ENCODE data around the gene AGBL3.
A peak's percentile ranks its signal among the peaks of the same experiment; 100 is the strongest.

- no peak for TF ChIP-seq CTCF (IDR thresholded peaks at IDR 0.05)
- TF ChIP-seq, protein P1, sequence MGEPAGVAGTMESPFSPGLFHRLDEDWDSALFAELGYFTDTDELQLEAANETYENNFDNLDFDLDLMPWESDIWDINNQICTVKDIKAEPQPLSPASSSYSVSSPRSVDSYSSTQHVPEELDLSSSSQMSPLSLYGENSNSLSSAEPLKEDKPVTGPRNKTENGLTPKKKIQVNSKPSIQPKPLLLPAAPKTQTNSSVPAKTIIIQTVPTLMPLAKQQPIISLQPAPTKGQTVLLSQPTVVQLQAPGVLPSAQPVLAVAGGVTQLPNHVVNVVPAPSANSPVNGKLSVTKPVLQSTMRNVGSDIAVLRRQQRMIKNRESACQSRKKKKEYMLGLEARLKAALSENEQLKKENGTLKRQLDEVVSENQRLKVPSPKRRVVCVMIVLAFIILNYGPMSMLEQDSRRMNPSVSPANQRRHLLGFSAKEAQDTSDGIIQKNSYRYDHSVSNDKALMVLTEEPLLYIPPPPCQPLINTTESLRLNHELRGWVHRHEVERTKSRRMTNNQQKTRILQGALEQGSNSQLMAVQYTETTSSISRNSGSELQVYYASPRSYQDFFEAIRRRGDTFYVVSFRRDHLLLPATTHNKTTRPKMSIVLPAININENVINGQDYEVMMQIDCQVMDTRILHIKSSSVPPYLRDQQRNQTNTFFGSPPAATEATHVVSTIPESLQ (CRISPR knock-in tag; IDR thresholded peaks at IDR 0.05), result no peak
- no peak for TF ChIP-seq FOXJ3 (CRISPR knock-in tag; IDR thresholded peaks at IDR 0.05; ENCODE audit: borderline replicate concordance)
- TF ChIP-seq FOXK1 (CRISPR knock-in tag; IDR thresholded peaks at IDR 0.05), result peak; percentile 15
- TF ChIP-seq SP1 (CRISPR knock-in tag; conservative IDR thresholded peaks at IDR 0.05), result peak; percentile 19; the same call in 1 of the 2 replicates
- TF ChIP-seq USF2 (CRISPR knock-in tag; IDR thresholded peaks at IDR 0.05), result no peak
- TF ChIP-seq, protein P2, sequence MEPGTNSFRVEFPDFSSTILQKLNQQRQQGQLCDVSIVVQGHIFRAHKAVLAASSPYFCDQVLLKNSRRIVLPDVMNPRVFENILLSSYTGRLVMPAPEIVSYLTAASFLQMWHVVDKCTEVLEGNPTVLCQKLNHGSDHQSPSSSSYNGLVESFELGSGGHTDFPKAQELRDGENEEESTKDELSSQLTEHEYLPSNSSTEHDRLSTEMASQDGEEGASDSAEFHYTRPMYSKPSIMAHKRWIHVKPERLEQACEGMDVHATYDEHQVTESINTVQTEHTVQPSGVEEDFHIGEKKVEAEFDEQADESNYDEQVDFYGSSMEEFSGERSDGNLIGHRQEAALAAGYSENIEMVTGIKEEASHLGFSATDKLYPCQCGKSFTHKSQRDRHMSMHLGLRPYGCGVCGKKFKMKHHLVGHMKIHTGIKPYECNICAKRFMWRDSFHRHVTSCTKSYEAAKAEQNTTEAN (CRISPR knock-in tag; IDR thresholded peaks at IDR 0.05), result no peak
- no peak for TF ChIP-seq STAT6 (CRISPR knock-in tag; conservative IDR thresholded peaks at IDR 0.05; ENCODE audit: low read depth)
- TF ChIP-seq, protein P3, sequence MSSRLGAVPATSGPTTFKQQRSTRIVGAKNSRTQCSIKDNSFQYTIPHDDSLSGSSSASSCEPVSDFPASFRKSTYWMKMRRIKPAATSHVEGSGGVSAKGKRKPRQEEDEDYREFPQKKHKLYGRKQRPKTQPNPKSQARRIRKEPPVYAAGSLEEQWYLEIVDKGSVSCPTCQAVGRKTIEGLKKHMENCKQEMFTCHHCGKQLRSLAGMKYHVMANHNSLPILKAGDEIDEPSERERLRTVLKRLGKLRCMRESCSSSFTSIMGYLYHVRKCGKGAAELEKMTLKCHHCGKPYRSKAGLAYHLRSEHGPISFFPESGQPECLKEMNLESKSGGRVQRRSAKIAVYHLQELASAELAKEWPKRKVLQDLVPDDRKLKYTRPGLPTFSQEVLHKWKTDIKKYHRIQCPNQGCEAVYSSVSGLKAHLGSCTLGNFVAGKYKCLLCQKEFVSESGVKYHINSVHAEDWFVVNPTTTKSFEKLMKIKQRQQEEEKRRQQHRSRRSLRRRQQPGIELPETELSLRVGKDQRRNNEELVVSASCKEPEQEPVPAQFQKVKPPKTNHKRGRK (CRISPR knock-in tag; IDR thresholded peaks at IDR 0.05; ENCODE audit: borderline replicate concordance), result no peak
- TF ChIP-seq ZNF219 (CRISPR knock-in tag; IDR thresholded peaks at IDR 0.05; ENCODE audit: borderline replicate concordance), result no peak
- TF ChIP-seq ZNF121 (CRISPR knock-in tag; IDR thresholded peaks at IDR 0.05), result no peak
- TF ChIP-seq ZNF263 (CRISPR knock-in tag; IDR thresholded peaks at IDR 0.05; ENCODE audit: low read depth), result no peak
- no peak for TF ChIP-seq NFYB (CRISPR knock-in tag; conservative IDR thresholded peaks at IDR 0.05; ENCODE audit: low read depth)
Measured at GRCh38 chr7:135170274-135170997, 184.1 kb downstream of the AGBL3 start, which contains the start of gene CYREN.

Data from WTC11 (cell line).